ENCODE data around the gene RASA3.

GRCh38 chr13:114059946-114060860 lies 72.2 kb downstream of the RASA3 start:
- TF ChIP-seq CTCF (conservative IDR thresholded peaks at IDR 0.05; ENCODE audit: low read length) = no peak
- no peak for TF ChIP-seq EZH2phosphoT487 (IDR thresholded peaks at IDR 0.05; ENCODE audit: borderline replicate concordance)
